Endothelial cell (in vitro differentiated cells): ENCODE data around the gene TTC36. TPM values are rescaled to one million over a fixed set of nuclear protein-coding genes. Genes with fewer than 3 reads are reported as not detected.

Experiments
- DNase-seq: peaks from one replicate; pipeline ENCODE4 v3.0.0; 2021; ENCODE audit warnings: low spot score
- H3K27ac Mint-ChIP-seq: one replicate; pipeline ENCODE4 v1.8.0; 2021; ENCODE audit warnings: mixed read lengths, inconsistent platforms; ENCODE audit not compliant: unreplicated experiment
- H3K27me3 Mint-ChIP-seq: one replicate; pipeline ENCODE4 v1.8.0; 2021; ENCODE audit warnings: mild to moderate bottlenecking, moderate library complexity, mixed read lengths, inconsistent platforms; ENCODE audit not compliant: unreplicated experiment
- H3K36me3 Mint-ChIP-seq: one replicate; pipeline ENCODE4 v1.8.0; 2021; ENCODE audit warnings: mild to moderate bottlenecking, low read depth, mixed read lengths, inconsistent platforms; ENCODE audit not compliant: unreplicated experiment
- H3K4me1 Mint-ChIP-seq: one replicate; pipeline ENCODE4 v1.8.0; 2021; ENCODE audit warnings: mild to moderate bottlenecking, mixed read lengths, inconsistent platforms; ENCODE audit not compliant: unreplicated experiment
- H3K4me3 Mint-ChIP-seq: one replicate; pipeline ENCODE4 v1.8.0; 2021; ENCODE audit warnings: mild to moderate bottlenecking, mixed read lengths, inconsistent platforms; ENCODE audit not compliant: unreplicated experiment
- H3K9me3 Mint-ChIP-seq: one replicate; pipeline ENCODE4 v1.8.0; 2021; ENCODE audit warnings: mixed read lengths, inconsistent platforms; ENCODE audit not compliant: unreplicated experiment
- total RNA-seq: library from RNA; stranded (reverse); fragmentation: NEBNext Ultra II Directional; extraction: Animal tissue kit (Norgen Biotek cat#: 25700); gene quantifications from one replicate; pipeline ENCODE4 v1.2.1, GENCODE V29; 2021; ENCODE audit not compliant: unreplicated experiment
- TF ChIP-seq, protein P1 (sequence below): fragments of 200-600 bp; sonication (generic); IDR thresholded peaks from one replicate; pipeline ENCODE4 v1.5.0; 2021; ENCODE audit warnings: antibody characterized with exemption; ENCODE audit not compliant: unreplicated experiment

Gene TTC36
- total RNA-seq, 1 donor from 2014 or later = 0.56 TPM

DNA sequence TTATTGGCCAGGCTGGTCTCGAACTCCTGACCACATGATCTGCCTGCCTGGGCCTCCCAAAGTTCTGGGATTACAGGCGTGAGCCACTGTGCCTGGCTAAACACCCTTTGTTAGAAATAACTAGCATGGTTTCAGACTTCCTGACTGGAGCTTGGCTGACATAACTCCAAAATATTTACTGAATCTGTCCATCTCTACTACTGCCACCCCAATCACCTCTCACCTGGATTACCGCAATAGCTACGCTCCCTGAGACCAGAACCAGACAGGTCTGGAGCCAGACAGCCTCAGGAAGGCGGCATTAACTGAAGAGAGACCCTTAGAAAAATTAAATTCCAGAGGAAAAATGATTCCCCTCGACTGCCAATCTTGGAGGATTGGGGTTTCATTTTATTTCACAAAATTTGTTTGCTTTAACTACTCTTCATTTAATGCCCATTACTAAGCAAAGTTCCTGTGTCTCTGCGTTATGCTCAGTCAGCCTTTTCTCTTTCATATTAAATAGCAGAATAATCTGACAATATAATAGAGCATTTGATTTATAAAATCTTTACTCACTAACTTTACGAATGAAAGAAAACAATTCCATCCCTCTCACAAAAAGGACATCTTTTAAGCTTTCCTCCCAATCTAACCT is 16.9 kb downstream of the TTC36 start:
- peaks cover 2% of the 10 kb centered on the region for H3K27me3 Mint-ChIP-seq
- no peak overlapping the region for H3K27ac Mint-ChIP-seq
- DNase-seq = no peak
- no peaks in the 10 kb centered on the region for H3K4me1 Mint-ChIP-seq
- H3K9me3 Mint-ChIP-seq = no peaks in the 10 kb centered on the region
- H3K4me3 Mint-ChIP-seq = peak overlapping the region; percentile 39
- TF ChIP-seq, protein P1, sequence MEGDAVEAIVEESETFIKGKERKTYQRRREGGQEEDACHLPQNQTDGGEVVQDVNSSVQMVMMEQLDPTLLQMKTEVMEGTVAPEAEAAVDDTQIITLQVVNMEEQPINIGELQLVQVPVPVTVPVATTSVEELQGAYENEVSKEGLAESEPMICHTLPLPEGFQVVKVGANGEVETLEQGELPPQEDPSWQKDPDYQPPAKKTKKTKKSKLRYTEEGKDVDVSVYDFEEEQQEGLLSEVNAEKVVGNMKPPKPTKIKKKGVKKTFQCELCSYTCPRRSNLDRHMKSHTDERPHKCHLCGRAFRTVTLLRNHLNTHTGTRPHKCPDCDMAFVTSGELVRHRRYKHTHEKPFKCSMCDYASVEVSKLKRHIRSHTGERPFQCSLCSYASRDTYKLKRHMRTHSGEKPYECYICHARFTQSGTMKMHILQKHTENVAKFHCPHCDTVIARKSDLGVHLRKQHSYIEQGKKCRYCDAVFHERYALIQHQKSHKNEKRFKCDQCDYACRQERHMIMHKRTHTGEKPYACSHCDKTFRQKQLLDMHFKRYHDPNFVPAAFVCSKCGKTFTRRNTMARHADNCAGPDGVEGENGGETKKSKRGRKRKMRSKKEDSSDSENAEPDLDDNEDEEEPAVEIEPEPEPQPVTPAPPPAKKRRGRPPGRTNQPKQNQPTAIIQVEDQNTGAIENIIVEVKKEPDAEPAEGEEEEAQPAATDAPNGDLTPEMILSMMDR = no peak
- peaks cover 3% of the 10 kb centered on the region for H3K36me3 Mint-ChIP-seq

DNA sequence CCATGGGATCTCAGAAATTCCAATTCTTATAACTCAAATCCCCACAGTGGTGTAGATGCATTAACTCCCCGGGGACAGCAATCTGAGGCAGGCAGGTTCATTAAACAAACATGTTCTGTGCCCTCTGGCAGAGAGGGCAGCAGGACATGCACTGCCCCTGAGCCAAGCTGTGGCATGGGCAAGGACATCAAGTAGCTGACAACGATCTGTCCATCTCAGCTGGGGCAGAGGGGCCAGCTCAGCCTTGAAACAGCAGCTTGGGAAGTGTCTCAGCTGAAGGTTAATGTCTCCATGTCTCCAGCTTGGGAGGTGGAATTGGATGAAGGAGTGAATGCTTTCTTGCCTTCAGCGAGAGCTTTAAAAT is 17.4 kb downstream of the TTC36 start:
- Mint-ChIP-seq H3K36me3 (peaks cover 3% of the 10 kb centered on the region), H3K27me3 (peaks cover 2% of the 10 kb centered on the region), H3K27ac (no peak overlapping the region), H3K4me3 (peak overlapping the region; percentile 39), H3K4me1 (no peaks in the 10 kb centered on the region), H3K9me3 (no peaks in the 10 kb centered on the region)
- no peak for DNase-seq
- TF ChIP-seq, protein P1 = no peak

DNA sequence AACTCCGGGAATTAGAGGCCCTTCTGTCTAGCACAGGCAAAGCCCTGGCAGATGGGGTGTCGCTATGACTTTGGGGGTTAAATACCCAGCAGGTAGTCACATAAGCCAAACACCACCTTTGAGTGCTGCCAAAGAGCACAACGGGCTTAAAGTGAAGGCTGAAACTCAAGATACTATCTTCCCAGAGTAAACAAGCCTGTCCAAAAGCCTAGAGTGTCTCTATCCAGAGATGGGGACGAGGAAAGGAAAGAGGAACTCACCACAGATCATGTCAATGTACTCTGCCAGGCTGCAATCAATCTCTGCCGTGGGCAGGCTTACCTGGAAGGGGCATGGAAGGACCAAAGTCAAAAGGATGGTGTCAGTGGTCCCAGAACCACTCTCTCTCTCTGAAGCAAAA is 18.3 kb downstream of the TTC36 start:
- Mint-ChIP-seq H3K27me3 (peaks cover 2% of the 10 kb centered on the region), H3K4me1 (no peaks in the 10 kb centered on the region), H3K9me3 (no peaks in the 10 kb centered on the region), H3K27ac (no peak overlapping the region), H3K4me3 (no peak overlapping the region), H3K36me3 (peaks cover 3% of the 10 kb centered on the region)
- DNase-seq = no peak
- TF ChIP-seq, protein P1 = no peak

DNA sequence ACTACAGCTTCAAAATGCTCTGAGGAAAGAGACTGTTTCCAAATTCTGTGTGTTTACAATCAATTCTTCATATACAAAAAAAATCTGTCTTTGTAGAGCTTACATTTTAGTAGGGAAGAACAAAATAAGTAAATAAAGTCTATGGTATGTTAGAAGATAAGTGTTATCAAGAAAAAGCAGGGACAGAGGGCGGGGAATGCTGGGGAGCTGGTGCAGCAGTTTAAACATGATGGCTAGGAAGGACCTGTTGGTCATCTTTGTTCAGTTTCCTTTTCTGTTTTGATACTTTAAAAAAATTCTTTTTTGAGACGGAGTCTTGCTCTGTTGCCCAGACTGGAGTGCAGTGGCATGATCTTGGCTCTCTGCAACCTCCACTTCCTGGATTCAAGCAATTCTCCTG is 19.9 kb downstream of the TTC36 start:
- peaks cover 2% of the 10 kb centered on the region for H3K27me3 Mint-ChIP-seq
- peaks cover 8% of the 10 kb centered on the region for H3K36me3 Mint-ChIP-seq
- no peak overlapping the region for H3K27ac Mint-ChIP-seq
- H3K4me1 Mint-ChIP-seq = no peaks in the 10 kb centered on the region
- H3K4me3 Mint-ChIP-seq = no peak overlapping the region
- H3K9me3 Mint-ChIP-seq = no peaks in the 10 kb centered on the region
- no peak for DNase-seq
- TF ChIP-seq, protein P1 = no peak

DNA sequence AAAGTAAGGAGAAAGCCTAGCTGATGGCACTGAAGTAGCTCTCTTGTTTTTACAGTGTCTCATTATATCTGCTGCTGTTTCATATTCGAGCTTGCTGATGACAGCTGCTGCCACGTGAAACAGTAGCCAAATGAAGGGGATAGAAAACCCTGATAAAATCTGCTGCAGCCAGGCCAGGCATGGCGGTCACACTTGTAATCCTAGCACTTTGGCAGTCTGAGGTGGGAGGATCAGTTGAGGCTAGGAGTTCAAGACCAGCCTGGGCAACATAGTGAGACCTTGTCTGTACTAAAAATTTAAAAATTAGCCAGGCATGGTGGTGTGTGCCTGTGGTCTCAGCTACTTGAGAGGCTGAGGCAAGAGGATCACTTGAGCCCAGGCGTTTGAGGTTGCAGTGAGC is 25.1 kb downstream of the TTC36 start:
- no peak overlapping the region for H3K4me3 Mint-ChIP-seq
- H3K36me3 Mint-ChIP-seq = peaks cover 23% of the 10 kb centered on the region
- no peaks in the 10 kb centered on the region for H3K4me1 Mint-ChIP-seq
- TF ChIP-seq, protein P1 = no peak
- H3K9me3 Mint-ChIP-seq = no peaks in the 10 kb centered on the region
- H3K27me3 Mint-ChIP-seq = no peaks in the 10 kb centered on the region
- no peak overlapping the region for H3K27ac Mint-ChIP-seq
- no peak for DNase-seq
